A549 (cell line): ENCODE measurements around the gene AGBL4. TPM values are rescaled to one million over a fixed set of nuclear protein-coding genes. Genes with fewer than 3 reads are reported as not detected.

Source experiments
- ATAC-seq, 2 experiments: fragments of 200-7000 bp in 1 of 2; fragments of >200 bp in 1 of 2; cut with Nextera tagmentation in 1 of 2; cut with Tn5 transposase in 1 of 2; 3 replicates each; pipeline versions ENCODE4 v1.8.0 to v1.9.1; 2018 to 2020; ENCODE audit warnings: mild to moderate bottlenecking in 1 of 2, moderate library complexity in 1 of 2
- CTCF ChIA-PET: fragments of 300-600 bp; sonication (Branson Sonifier 250); formaldehyde crosslinking; extraction: SDS; loops from one replicate; lab custom pipeline; 2021; ENCODE audit warnings: antibody characterized with exemption, inconsistent platforms; lab: Yijun Ruan, JAX
- POLR2A ChIA-PET: fragments of 350-600 bp; formaldehyde crosslinking; extraction: SDS; loops from one replicate; lab custom pipeline; 2021; ENCODE audit warnings: antibody characterized with exemption, inconsistent platforms; lab: Yijun Ruan, JAX
- DNase-seq, 2 experiments: peaks; one replicate each; pipeline versions ENCODE4 v3.0.0 to v3.0.0-alpha.2; 2011 to 2016; ENCODE audit warnings: low read depth in 1 of 2, low spot score in 1 of 2
- FAIRE-seq: peaks from 2 replicates; lab custom pipeline; 2011; peaks lifted over from hg19 to GRCh38; lab: Jason Lieb, UNC
- H3K27ac ChIP-seq, 2 experiments: fragments of >200 bp; sonication (Bioruptor Twin); formaldehyde crosslinking; 3 replicates each; pipeline ENCODE4 v1.5.1; 2016 to 2017
- H3K4me1 ChIP-seq: fragments of >200 bp; sonication (Bioruptor Twin); formaldehyde crosslinking; 3 replicates; pipeline ENCODE4 v1.6.1; 2016
- H3K4me2 ChIP-seq: fragments of >200 bp; sonication (Bioruptor Twin); formaldehyde crosslinking; 3 replicates; pipeline ENCODE4 v1.6.1; 2016
- H3K4me3 ChIP-seq: fragments of >200 bp; sonication (Bioruptor Twin); formaldehyde crosslinking; 3 replicates; pipeline ENCODE4 v1.5.1; 2016
- H3K9me3 ChIP-seq: fragments of >200 bp; sonication (Bioruptor Twin); formaldehyde crosslinking; 3 replicates; pipeline ENCODE4 v1.6.1; 2016
- BHLHE40 ChIP-seq: IDR thresholded peaks from 2 replicates; pipeline ENCODE4 v1.6.1; 2012; ENCODE audit warnings: low read depth, low read length, inconsistent platforms
- CEBPB ChIP-seq, 2 experiments: fragments of >200 bp in 1 of 2; sonication (Bioruptor Twin) in 1 of 2; formaldehyde crosslinking in 1 of 2; IDR thresholded peaks; 2 replicates each; pipeline ENCODE4 v1.6.1; 2012 to 2016
- CHD2 ChIP-seq: fragments of 150-350 bp; IDR thresholded peaks from 2 replicates; pipeline ENCODE4 v1.6.1; 2014; ENCODE audit warnings: low read length; ENCODE audit not compliant: partially characterized antibody
- CHD4 ChIP-seq: fragments of 200-600 bp; sonication (generic); IDR thresholded peaks from 2 replicates; pipeline ENCODE4 v1.6.1; 2016; ENCODE audit warnings: antibody characterized with exemption, mild to moderate bottlenecking, borderline replicate concordance
- EHMT2 ChIP-seq: fragments of 200-600 bp; sonication (generic); IDR thresholded peaks from 2 replicates; pipeline ENCODE4 v1.6.1; 2016; ENCODE audit warnings: antibody characterized with exemption, low read depth, mild to moderate bottlenecking, moderate library complexity
- ESRRA ChIP-seq: fragments of 150-350 bp; IDR thresholded peaks from 2 replicates; pipeline ENCODE4 v1.6.1; 2014; ENCODE audit warnings: mild to moderate bottlenecking, low read length, borderline replicate concordance
- FOSB ChIP-seq: fragments of 250-450 bp; sonication (Bioruptor Pico); IDR thresholded peaks from 2 replicates; pipeline ENCODE4 v1.5.0; 2020; ENCODE audit warnings: mild to moderate bottlenecking, moderate library complexity
- HDAC2 ChIP-seq: fragments of 200-600 bp; sonication (generic); IDR thresholded peaks from 2 replicates; pipeline ENCODE4 v1.6.1; 2016
- HEYL ChIP-seq: fragments of 250-450 bp; sonication (Bioruptor Pico); IDR thresholded peaks from 2 replicates; pipeline ENCODE4 v1.8.0; 2021; ENCODE audit warnings: mild to moderate bottlenecking, moderate library complexity
- HOXA7 ChIP-seq: fragments of 250-450 bp; sonication (Bioruptor Pico); IDR thresholded peaks from 2 replicates; pipeline ENCODE4 v1.5.0; 2020; ENCODE audit warnings: mild to moderate bottlenecking, moderate library complexity
- JUN ChIP-seq, 2 experiments: fragments of >200 bp; sonication (Bioruptor Twin); formaldehyde crosslinking; IDR thresholded peaks; 2 replicates in 1 of 2; 3 replicates in 1 of 2; pipeline ENCODE4 v1.6.1; 2016 to 2017
- KDM5A ChIP-seq: fragments of 200-600 bp; sonication (generic); IDR thresholded peaks from 2 replicates; pipeline ENCODE4 v1.6.1; 2016; ENCODE audit warnings: antibody characterized with exemption, mild to moderate bottlenecking
- MAFK ChIP-seq: fragments of 450-650 bp; IDR thresholded peaks from 2 replicates; pipeline ENCODE4 v1.6.1; 2014; ENCODE audit not compliant: partially characterized antibody
- MYC ChIP-seq: IDR thresholded peaks from 2 replicates; pipeline ENCODE4 v1.6.1; 2012; ENCODE audit warnings: mild to moderate bottlenecking, inconsistent platforms, low read length, improper control_type of control experiment, borderline replicate concordance
- NFE2L2 ChIP-seq: fragments of 150-350 bp; conservative IDR thresholded peaks from 2 replicates; pipeline ENCODE4 v1.6.1; 2014; ENCODE audit warnings: low read length
- NPAS2 ChIP-seq: fragments of 250-450 bp; sonication (Bioruptor Pico); IDR thresholded peaks from 2 replicates; pipeline ENCODE4 v1.8.0; 2022; ENCODE audit warnings: mild to moderate bottlenecking, moderate library complexity, borderline replicate concordance
- NR3C1 ChIP-seq: fragments of >200 bp; sonication (Bioruptor Twin); formaldehyde crosslinking; IDR thresholded peaks from 3 replicates; pipeline ENCODE4 v1.6.1; 2017
- RAD21 ChIP-seq, 2 experiments: fragments of >200 bp in 1 of 2; sonication (Bioruptor Twin) in 1 of 2; formaldehyde crosslinking in 1 of 2; IDR thresholded peaks in 1 of 2; conservative IDR thresholded peaks in 1 of 2; 2 replicates in 1 of 2; 3 replicates in 1 of 2; pipeline ENCODE4 v1.6.1; 2012 to 2018; ENCODE audit warnings: inconsistent platforms in 1 of 2
- RNF2 ChIP-seq: fragments of 200-600 bp; sonication (generic); IDR thresholded peaks from 2 replicates; pipeline ENCODE4 v1.6.1; 2016; ENCODE audit warnings: low read depth, mild to moderate bottlenecking, antibody characterized with exemption, moderate library complexity, borderline replicate concordance
- TP53 ChIP-seq: fragments of 250-450 bp; sonication (Bioruptor Pico); IDR thresholded peaks from 2 replicates; pipeline ENCODE4 v1.5.0; 2021; ENCODE audit warnings: mild to moderate bottlenecking, moderate library complexity
- ZC3H11A ChIP-seq: fragments of 450-650 bp; IDR thresholded peaks from 2 replicates; pipeline ENCODE4 v1.6.1; 2014; ENCODE audit warnings: antibody characterized with exemption, mild to moderate bottlenecking
- ZSCAN20 ChIP-seq: fragments of 250-450 bp; sonication (Bioruptor Pico); IDR thresholded peaks from 2 replicates; pipeline ENCODE4 v1.8.0; 2022; ENCODE audit warnings: mild to moderate bottlenecking, moderate library complexity
- WGBS: methylation state at CpG from one replicate; pipeline ENCODE4 v1.1.6; 2017; ENCODE audit errors: missing lambda C conversion rate; 5-methylcytosine and 5-hydroxymethylcytosine counted together
- polyA plus RNA-seq, 4 experiments: library from polyadenylated mRNA; depleted of rRNA in 3 of 4; stranded (reverse); fragments of >200 nt; fragmentation: RNase III in 1 of 4; extraction: RNeasy Plus Mini Kit Qiagen cat#74134 plus additional on column Dnase treatment in 1 of 4; gene quantifications; 2 replicates in 3 of 4; 3 replicates in 1 of 4; pipeline ENCODE4 v1.2.3, GENCODE V29; 2011 to 2017
- TF ChIP-seq, protein P1 (sequence below): fragments of 450-650 bp; IDR thresholded peaks from 2 replicates; pipeline ENCODE4 v1.6.1; 2014; ENCODE audit warnings: antibody characterized with exemption
- TF ChIP-seq, protein P2 (sequence below): fragments of >200 bp; sonication (Bioruptor Twin); formaldehyde crosslinking; IDR thresholded peaks from 3 replicates; pipeline ENCODE4 v1.6.1; 2016
- TF ChIP-seq, protein P3 (sequence below): IDR thresholded peaks from 2 replicates; pipeline ENCODE4 v1.6.1; 2012
- TF ChIP-seq, protein P4 (sequence below): fragments of >200 bp; sonication (Bioruptor Twin); formaldehyde crosslinking; IDR thresholded peaks from 2 replicates; pipeline ENCODE4 v1.6.1; 2016
- TF ChIP-seq, protein P5 (sequence below): IDR thresholded peaks from 2 replicates; pipeline ENCODE4 v1.6.1; 2012; ENCODE audit warnings: low read depth, borderline replicate concordance

The AGBL4 gene
- polyA plus RNA-seq, 2 of the 4 experiments (the other 2 are of a cell fraction), result not detected

DNA sequence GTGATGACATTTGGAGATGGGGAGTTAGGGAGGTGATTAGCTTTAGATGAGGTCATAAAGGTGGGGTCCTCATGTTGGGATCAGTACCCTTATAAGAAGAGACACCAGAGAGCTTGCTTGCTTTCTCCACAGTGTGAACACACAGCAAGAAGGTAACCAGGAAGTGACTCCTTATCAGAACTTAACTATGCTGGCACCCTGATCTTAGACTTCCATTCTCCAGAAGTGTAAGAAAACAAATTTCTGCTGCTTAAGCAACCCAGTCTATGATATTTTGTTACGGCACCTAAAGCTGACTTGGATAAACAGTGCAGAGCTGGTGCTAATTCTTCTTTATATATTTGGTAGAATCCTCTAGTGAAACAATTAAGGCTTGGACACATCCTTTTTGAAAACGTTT is 346.0 kb downstream of the AGBL4 start:
- no peak for DNase-seq
- POLR2A ChIA-PET, result no interaction called here
- Histone ChIP-seq H3K4me2 (no peak overlapping the region), H3K4me1 (no peaks in the 10 kb centered on the region), H3K27ac (no peak overlapping the region), H3K9me3 (no peaks in the 10 kb centered on the region), H3K4me3 (no peak overlapping the region)
- TF ChIP-seq, protein P1, sequence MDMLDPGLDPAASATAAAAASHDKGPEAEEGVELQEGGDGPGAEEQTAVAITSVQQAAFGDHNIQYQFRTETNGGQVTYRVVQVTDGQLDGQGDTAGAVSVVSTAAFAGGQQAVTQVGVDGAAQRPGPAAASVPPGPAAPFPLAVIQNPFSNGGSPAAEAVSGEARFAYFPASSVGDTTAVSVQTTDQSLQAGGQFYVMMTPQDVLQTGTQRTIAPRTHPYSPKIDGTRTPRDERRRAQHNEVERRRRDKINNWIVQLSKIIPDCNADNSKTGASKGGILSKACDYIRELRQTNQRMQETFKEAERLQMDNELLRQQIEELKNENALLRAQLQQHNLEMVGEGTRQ, result no peak
- no peak for TF ChIP-seq HOXA7
- no peak for TF ChIP-seq KDM5A
- no peak for TF ChIP-seq RAD21 (conservative IDR thresholded peaks at IDR 0.05 in 1 of 2, IDR thresholded peaks at IDR 0.05 in 1 of 2)
- no peak for TF ChIP-seq ESRRA
- no peak for TF ChIP-seq CHD4
- TF ChIP-seq HEYL, result no peak
- TF ChIP-seq, protein P2, sequence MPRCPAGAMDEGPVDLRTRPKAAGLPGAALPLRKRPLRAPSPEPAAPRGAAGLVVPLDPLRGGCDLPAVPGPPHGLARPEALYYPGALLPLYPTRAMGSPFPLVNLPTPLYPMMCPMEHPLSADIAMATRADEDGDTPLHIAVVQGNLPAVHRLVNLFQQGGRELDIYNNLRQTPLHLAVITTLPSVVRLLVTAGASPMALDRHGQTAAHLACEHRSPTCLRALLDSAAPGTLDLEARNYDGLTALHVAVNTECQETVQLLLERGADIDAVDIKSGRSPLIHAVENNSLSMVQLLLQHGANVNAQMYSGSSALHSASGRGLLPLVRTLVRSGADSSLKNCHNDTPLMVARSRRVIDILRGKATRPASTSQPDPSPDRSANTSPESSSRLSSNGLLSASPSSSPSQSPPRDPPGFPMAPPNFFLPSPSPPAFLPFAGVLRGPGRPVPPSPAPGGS, result no peak
- no peak for TF ChIP-seq TP53 (CRISPR knock-in tag)
- no peak for TF ChIP-seq JUN (IDR thresholded peaks at IDR 0.05)
- TF ChIP-seq FOSB (CRISPR knock-in tag), result no peak
- no peak for TF ChIP-seq MYC
- TF ChIP-seq EHMT2, result no peak
- TF ChIP-seq NR3C1, result no peak
- 3% methylated on average over 2 of the region's 2 CpGs for WGBS
- FAIRE-seq, result no peak
- ATAC-seq, result no peak
- CTCF ChIA-PET, result no interaction called here

DNA sequence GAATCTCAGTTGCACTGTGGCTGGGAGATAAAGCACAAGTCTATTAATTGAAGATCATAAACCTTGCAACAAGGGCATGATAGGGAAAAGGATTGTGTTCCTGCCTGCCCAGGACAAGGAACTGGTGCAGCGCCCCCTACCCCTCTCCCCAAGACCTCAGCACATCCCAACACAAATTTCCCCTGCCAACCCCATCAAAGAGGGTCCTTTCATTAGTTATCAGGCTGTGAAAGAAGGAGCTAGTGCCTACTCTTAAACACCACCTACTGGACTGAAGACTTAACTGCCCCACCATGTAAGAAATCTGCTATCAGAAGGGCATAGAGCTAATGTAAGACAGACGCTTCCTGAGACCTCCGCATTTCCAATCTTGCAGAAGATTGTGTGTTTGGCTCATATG is 372.6 kb downstream of the AGBL4 start:
- ATAC-seq (no peak), DNase-seq (no peak), FAIRE-seq (no peak)
- H3K4me3 ChIP-seq, result no peak overlapping the region
- 37% methylated on average over 3 of the region's 3 CpGs for WGBS
- TF ChIP-seq MAFK (no peak), TP53 (CRISPR knock-in tag) (no peak), NPAS2 (CRISPR knock-in tag) (no peak), EHMT2 (no peak), NFE2L2 (no peak), BHLHE40 (no peak), RNF2 (no peak), ZSCAN20 (no peak), HOXA7 (no peak), CHD2 (no peak), ZC3H11A (no peak), CEBPB (IDR thresholded peaks at IDR 0.05) (no peak), HEYL (no peak), KDM5A (no peak), HDAC2 (no peak), JUN (IDR thresholded peaks at IDR 0.05) (no peak)
- TF ChIP-seq, protein P3, sequence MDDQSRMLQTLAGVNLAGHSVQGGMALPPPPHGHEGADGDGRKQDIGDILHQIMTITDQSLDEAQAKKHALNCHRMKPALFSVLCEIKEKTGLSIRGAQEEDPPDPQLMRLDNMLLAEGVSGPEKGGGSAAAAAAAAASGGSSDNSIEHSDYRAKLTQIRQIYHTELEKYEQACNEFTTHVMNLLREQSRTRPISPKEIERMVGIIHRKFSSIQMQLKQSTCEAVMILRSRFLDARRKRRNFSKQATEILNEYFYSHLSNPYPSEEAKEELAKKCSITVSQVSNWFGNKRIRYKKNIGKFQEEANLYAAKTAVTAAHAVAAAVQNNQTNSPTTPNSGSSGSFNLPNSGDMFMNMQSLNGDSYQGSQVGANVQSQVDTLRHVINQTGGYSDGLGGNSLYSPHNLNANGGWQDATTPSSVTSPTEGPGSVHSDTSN, result no peak
- TF ChIP-seq, protein P4, sequence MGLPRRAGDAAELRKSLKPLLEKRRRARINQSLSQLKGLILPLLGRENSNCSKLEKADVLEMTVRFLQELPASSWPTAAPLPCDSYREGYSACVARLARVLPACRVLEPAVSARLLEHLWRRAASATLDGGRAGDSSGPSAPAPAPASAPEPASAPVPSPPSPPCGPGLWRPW, result no peak
- TF ChIP-seq, protein P5, sequence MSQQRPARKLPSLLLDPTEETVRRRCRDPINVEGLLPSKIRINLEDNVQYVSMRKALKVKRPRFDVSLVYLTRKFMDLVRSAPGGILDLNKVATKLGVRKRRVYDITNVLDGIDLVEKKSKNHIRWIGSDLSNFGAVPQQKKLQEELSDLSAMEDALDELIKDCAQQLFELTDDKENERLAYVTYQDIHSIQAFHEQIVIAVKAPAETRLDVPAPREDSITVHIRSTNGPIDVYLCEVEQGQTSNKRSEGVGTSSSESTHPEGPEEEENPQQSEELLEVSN, result no peak
- no peaks in the 10 kb centered on the region for H3K9me3 ChIP-seq
- H3K27ac ChIP-seq, result no peak overlapping the region
- no peak overlapping the region for H3K4me2 ChIP-seq
- CTCF ChIA-PET, result no interaction called here
- no peaks in the 10 kb centered on the region for H3K4me1 ChIP-seq
- POLR2A ChIA-PET, result no interaction called here
